Measurements from ENCODE around the gene PRKCQ.

Gene PRKCQ

DNA sequence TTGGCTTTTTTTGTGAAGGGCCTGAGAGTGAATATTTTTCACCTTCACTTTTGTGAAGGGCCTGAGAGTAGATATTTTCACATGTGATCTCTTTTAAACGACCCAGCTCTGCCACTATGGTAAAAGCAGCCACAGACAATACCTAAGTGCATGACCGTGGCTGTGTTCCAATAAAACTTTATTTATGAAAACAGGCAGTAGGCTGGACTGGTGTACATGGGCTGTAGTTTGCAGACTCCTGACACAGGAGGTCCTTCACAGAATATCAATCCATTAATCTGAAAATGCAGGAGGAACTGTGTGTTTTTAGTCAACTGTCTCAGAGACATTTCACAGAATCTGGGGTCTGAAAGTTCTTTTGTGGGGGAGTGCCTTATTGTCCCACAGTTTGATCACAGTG is 186.9 kb downstream of the PRKCQ start:
- TF ChIP-seq, protein P1, sequence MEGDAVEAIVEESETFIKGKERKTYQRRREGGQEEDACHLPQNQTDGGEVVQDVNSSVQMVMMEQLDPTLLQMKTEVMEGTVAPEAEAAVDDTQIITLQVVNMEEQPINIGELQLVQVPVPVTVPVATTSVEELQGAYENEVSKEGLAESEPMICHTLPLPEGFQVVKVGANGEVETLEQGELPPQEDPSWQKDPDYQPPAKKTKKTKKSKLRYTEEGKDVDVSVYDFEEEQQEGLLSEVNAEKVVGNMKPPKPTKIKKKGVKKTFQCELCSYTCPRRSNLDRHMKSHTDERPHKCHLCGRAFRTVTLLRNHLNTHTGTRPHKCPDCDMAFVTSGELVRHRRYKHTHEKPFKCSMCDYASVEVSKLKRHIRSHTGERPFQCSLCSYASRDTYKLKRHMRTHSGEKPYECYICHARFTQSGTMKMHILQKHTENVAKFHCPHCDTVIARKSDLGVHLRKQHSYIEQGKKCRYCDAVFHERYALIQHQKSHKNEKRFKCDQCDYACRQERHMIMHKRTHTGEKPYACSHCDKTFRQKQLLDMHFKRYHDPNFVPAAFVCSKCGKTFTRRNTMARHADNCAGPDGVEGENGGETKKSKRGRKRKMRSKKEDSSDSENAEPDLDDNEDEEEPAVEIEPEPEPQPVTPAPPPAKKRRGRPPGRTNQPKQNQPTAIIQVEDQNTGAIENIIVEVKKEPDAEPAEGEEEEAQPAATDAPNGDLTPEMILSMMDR (IDR thresholded peaks at IDR 0.05; ENCODE audit: low read depth, low read length): no peak
- no peak overlapping the region for H3K4me3 ChIP-seq (ENCODE audit: low read depth, low read length)

DNA sequence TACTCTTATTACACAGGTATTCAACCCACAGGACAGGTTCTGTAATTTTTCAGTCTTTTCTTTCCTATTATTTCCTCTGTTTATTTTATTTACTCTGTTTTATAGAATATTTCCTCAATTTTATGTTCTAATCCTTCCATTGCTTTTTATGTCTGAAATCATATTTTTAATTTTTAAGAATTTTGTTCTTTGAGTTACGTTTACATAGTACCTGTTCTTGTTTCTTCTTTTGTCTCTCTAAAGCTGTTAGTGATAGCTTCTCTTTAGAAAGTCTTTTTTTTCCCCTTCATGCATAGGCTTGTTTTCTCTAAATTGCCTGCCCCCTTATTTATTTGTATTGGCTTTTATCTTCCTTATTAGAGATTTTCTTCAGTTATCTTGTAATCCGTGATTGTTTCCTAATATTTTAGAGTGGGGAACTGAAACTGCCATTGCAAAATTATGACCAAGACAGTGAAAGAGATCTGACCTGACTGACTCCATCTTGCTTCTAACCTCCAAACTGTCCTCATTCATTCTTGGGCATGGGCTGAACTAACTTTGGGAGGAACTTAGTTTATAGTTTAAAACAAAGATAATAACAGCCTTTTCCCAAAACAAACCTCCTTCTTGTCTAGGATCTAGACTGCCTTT is 189.7 kb downstream of the PRKCQ start:
- TF ChIP-seq, protein P1 (IDR thresholded peaks at IDR 0.05; ENCODE audit: low read depth, low read length): no peak
- no peak overlapping the region for H3K4me3 ChIP-seq (ENCODE audit: low read depth, low read length)

DNA sequence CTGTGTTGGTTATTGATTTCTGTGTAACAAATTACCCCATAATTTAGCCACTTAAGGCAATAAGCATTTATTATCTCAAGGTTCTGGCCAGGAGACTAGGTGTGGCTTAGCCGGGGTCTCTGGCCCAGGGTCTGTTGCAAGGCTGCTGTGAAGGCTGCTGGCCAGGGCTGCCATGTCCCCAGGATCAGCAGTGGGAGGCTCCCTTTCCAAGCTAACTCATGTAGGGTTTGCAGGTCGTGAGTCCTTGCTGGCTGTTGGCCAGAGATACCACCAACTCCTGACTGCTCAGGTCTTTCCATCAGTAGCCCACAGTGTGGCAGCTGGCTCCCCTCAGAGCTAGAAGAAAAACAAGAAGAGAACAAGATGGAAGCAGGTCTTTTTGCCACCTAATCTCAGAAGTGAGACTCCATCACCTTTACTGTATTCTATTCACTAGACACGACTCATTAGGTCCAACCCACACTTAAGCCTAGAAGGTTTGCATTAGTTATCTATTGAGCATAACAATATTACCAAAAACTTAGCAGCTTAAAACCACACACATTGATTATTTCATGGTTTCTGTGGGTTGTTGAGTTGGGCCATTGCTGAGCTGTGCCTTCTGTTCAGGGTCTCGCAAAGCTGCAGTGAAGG is 191.7 kb downstream of the PRKCQ start:
- H3K4me3 ChIP-seq (ENCODE audit: low read depth, low read length): no peak overlapping the region
- TF ChIP-seq, protein P1 (IDR thresholded peaks at IDR 0.05; ENCODE audit: low read depth, low read length): no peak

DNA sequence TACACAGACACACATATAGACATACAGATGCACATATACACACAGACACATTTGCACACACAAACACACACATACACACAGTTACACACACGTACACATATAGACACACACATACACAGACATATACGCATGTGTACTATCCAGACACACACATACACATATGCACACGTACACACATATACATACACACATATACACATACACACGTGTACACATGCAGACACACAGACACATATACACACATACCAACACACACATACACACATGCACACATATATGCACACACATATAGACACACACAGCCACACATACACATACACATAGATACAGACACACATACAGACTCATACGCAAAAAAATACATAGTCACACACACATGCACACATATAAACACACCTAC is 193.1 kb downstream of the PRKCQ start:
- TF ChIP-seq, protein P1 (IDR thresholded peaks at IDR 0.05; ENCODE audit: low read depth, low read length): no peak

DNA sequence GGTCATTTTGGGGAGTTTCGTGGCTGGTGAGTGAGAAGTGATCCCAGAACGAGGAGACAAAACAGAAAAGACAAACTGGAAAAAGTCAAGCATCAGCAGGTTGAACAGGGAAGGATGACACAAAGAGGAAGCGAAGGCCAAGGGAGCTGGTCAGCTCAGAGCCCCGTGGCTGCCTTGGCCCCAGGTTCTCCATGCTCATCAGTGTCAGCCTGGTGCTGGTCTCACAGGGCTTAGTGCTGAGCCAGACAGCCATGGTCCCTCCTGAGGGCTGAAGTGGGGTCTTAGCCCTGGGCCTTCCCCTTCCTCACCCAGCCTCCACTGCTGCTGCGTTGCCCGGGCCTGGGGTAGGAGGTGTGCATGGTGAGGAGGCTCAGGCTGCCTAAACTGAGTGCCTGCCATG is 193.7 kb downstream of the PRKCQ start:
- TF ChIP-seq, protein P1 (IDR thresholded peaks at IDR 0.05; ENCODE audit: low read depth, low read length): no peak
- no peak overlapping the region for H3K4me3 ChIP-seq (ENCODE audit: low read depth, low read length)

More for the DNA sequence above, 193.1 kb downstream of the PRKCQ start:
- no peak overlapping the region for H3K4me3 ChIP-seq (ENCODE audit: low read depth, low read length)

DNA sequence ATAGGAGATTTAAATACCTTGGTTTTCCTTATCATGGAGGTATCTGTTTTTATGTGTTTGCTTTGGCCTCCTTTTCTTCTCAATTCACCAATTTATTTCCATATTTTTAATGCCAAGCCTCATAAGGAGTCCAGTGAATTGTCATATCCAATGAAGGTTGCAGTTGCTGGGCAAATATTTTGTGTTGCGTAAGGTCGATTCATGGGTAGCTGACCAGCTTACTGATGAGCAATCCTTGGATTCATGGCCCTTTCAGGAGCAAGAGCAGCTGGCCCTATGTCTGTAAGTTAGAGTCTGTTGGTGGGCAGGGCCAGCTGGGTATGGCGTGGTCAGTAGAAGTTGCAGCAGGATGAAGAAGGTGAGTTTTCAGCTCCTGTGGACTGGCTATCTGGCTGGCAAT is 194.4 kb downstream of the PRKCQ start:
- TF ChIP-seq, protein P1 (IDR thresholded peaks at IDR 0.05; ENCODE audit: low read depth, low read length): no peak

DNA sequence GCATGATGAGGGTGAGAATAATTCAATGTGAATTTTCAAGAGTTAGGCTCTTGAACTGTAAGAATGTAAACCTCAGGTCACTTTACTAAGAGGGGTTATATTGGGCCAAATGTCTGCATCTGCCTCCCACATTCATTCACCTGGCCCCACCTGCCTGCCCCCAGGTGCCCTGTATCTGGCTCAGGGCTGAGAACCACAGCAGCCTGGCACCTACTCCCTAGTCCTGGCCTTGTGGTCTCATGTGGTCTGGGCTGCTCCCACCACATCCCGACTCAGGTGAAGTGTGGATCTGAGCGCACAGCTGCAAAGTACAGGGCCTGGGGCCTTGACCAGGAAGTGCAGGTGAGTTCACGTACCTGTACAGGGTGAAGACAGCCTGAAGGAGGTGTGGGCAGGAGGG is 195.2 kb downstream of the PRKCQ start:
- TF ChIP-seq, protein P1 (IDR thresholded peaks at IDR 0.05; ENCODE audit: low read depth, low read length): no peak
- H3K4me3 ChIP-seq (ENCODE audit: low read depth, low read length): no peak overlapping the region

More for the DNA sequence above, 194.4 kb downstream of the PRKCQ start:
- no peak overlapping the region for H3K4me3 ChIP-seq (ENCODE audit: low read depth, low read length)
